Amniotic stem cell (primary cell): ENCODE measurements around the gene PLIN1.
A peak's percentile ranks its signal among the peaks of the same experiment; 100 is the strongest.
"Not testable (repeated sequence)": the region's sequence is repeated elsewhere in the genome, so short reads cannot be mapped to it uniquely, and the experiment has no call there.

Experiments
- DNase-seq: peaks from one replicate; lab custom pipeline; 2025; lab: John Stamatoyannopoulos, UW

The PLIN1 gene

GRCh38 chr15:89679212-89679611 lies at the start of gene PLIN1:
Gene PLIN1 (minus strand): TSS chr15:89679367. CDS start chr15:89677489, 1,878 bp downstream.
- no peak for DNase-seq

- no peak for DNase-seq
Observed at GRCh38 chr15:89728254-89728653, 49.1 kb upstream of the PLIN1 start.

- no peak for DNase-seq
Observed at GRCh38 chr15:89725064-89725463, 45.9 kb upstream of the PLIN1 start.

- DNase-seq = no peak
Observed at GRCh38 chr15:89724621-89725020, 45.5 kb upstream of the PLIN1 start.

GRCh38 chr15:89723031-89723430 lies 43.9 kb upstream of the PLIN1 start:
- no peak for DNase-seq

- DNase-seq = no peak
Observed at GRCh38 chr15:89714775-89715174, 35.6 kb upstream of the PLIN1 start.

GRCh38 chr15:89707577-89707976 lies 28.4 kb upstream of the PLIN1 start:
- DNase-seq = no peak

GRCh38 chr15:89704411-89704810 lies 25.2 kb upstream of the PLIN1 start:
- DNase-seq = no peak

- DNase-seq = no peak
Observed at GRCh38 chr15:89695198-89695597, 16.0 kb upstream of the PLIN1 start.

GRCh38 chr15:89693696-89694095 lies 14.5 kb upstream of the PLIN1 start:
- no peak for DNase-seq

- no peak for DNase-seq
Observed at GRCh38 chr15:89693091-89693490, 13.9 kb upstream of the PLIN1 start.

GRCh38 chr15:89690276-89691218 lies 11.4 kb upstream of the PLIN1 start, which contains the start of the genes PEX11A and WDR93:
Gene PEX11A (minus strand): TSS chr15:89690754. CDS start chr15:89690632, 122 bp downstream.
Gene WDR93 (plus strand): TSS chr15:89690811. CDS start chr15:89701747, 10,936 bp downstream.
- peak; percentile 9 for DNase-seq

- not testable (repeated sequence) for DNase-seq
Observed at GRCh38 chr15:89689930-89690275, 10.7 kb upstream of the PLIN1 start.

- DNase-seq = no peak
Observed at GRCh38 chr15:89686522-89686921, 7.4 kb upstream of the PLIN1 start.

GRCh38 chr15:89685995-89686394 lies 6.8 kb upstream of the PLIN1 start:
- DNase-seq = no peak

GRCh38 chr15:89681146-89681545 lies 2.0 kb upstream of the PLIN1 start:
- DNase-seq = no peak

- DNase-seq = no peak
Observed at GRCh38 chr15:89680282-89680873, 1.2 kb upstream of the PLIN1 start.

GRCh38 chr15:89677381-89677780 lies 1.8 kb downstream of the PLIN1 start:
- DNase-seq = no peak

GRCh38 chr15:89675606-89676005 lies 3.6 kb downstream of the PLIN1 start:
- no peak for DNase-seq

GRCh38 chr15:89674526-89674925 lies 4.6 kb downstream of the PLIN1 start:
- DNase-seq = no peak

GRCh38 chr15:89673165-89673512 lies 6.0 kb downstream of the PLIN1 start:
- no peak for DNase-seq

GRCh38 chr15:89672221-89673164 lies 6.7 kb downstream of the PLIN1 start:
- DNase-seq = no peak
